ENCODE results near the gene ZBTB43.

The ZBTB43 gene

GRCh38 chr9:126804696-126805553, at the start of gene ZBTB43:
TSS of gene ZBTB43 (plus strand) at chr9:126805040. CDS start at chr9:126832510, 27,470 bp downstream.
- Histone ChIP-seq H3K36me3 (ENCODE audit: control insufficient read depth in 1 of 2, insufficient read depth in 2 of 2, low read length in 2 of 2) (peaks cover 0 to 7% of the 10 kb centered on the region in 2 donors), H3K9me3 (ENCODE audit: control insufficient read depth in 1 of 2, low read length in 2 of 2) (no peaks in the 10 kb centered on the region), H3K9ac (ENCODE audit: low read depth in 1 of 2, low read length in 2 of 2) (peak within 1 kb of the TSS; percentile 82 to 87), H3K27ac (ENCODE audit: low read depth, low read length) (peak within 1 kb of the TSS; percentile 86), H3K27me3 (ENCODE audit: control insufficient read depth in 1 of 2, insufficient read depth in 2 of 2, low read length in 2 of 2) (no peaks in the 10 kb centered on the region), H3K4me3 (ENCODE audit: low read depth in 1 of 2, low read length in 2 of 2) (peak within 1 kb of the TSS; percentile 89 to 98), H3K4me1 (ENCODE audit: control insufficient read depth in 1 of 2, insufficient read depth in 2 of 2, low read length in 2 of 2) (peaks cover 11 to 19% of the 10 kb centered on the region in 2 donors)

GRCh38 chr9:126755317-126755875, 49.4 kb upstream of the ZBTB43 start:
- Histone ChIP-seq H3K9ac (ENCODE audit: low read depth in 1 of 2, low read length in 2 of 2) (no peak overlapping the region), H3K9me3 (ENCODE audit: control insufficient read depth in 1 of 2, low read length in 2 of 2) (no peaks in the 10 kb centered on the region), H3K4me3 (ENCODE audit: low read depth in 1 of 2, low read length in 2 of 2) (no peak overlapping the region), H3K4me1 (ENCODE audit: control insufficient read depth in 1 of 2, insufficient read depth in 2 of 2, low read length in 2 of 2) (peaks cover 6 to 9% of the 10 kb centered on the region in 2 donors), H3K36me3 (ENCODE audit: control insufficient read depth in 1 of 2, insufficient read depth in 2 of 2, low read length in 2 of 2) (no peaks in the 10 kb centered on the region), H3K27ac (ENCODE audit: low read depth, low read length) (no peak overlapping the region), H3K27me3 (ENCODE audit: control insufficient read depth in 1 of 2, insufficient read depth in 2 of 2, low read length in 2 of 2) (peaks cover 31 to 32% of the 10 kb centered on the region in 2 donors)

- H3K4me1 ChIP-seq (ENCODE audit: control insufficient read depth in 1 of 2, insufficient read depth in 2 of 2, low read length in 2 of 2) = peaks cover 6 to 9% of the 10 kb centered on the region in 2 donors
- H3K36me3 ChIP-seq (ENCODE audit: control insufficient read depth in 1 of 2, insufficient read depth in 2 of 2, low read length in 2 of 2) = no peaks in the 10 kb centered on the region
- no peak overlapping the region for H3K9ac ChIP-seq (ENCODE audit: low read depth in 1 of 2, low read length in 2 of 2)
- no peak overlapping the region for H3K4me3 ChIP-seq (ENCODE audit: low read depth in 1 of 2, low read length in 2 of 2)
- H3K27me3 ChIP-seq (ENCODE audit: control insufficient read depth in 1 of 2, insufficient read depth in 2 of 2, low read length in 2 of 2) = peaks cover 27 to 28% of the 10 kb centered on the region in 2 donors
- no peak overlapping the region for H3K27ac ChIP-seq (ENCODE audit: low read depth, low read length)
- no peaks in the 10 kb centered on the region for H3K9me3 ChIP-seq (ENCODE audit: control insufficient read depth in 1 of 2, low read length in 2 of 2)
These were observed 48.6 kb upstream of the ZBTB43 start for GRCh38 chr9:126756238-126756637.

GRCh38 chr9:126756876-126757415, 47.9 kb upstream of the ZBTB43 start:
- peaks cover 6 to 9% of the 10 kb centered on the region in 2 donors for H3K4me1 ChIP-seq (ENCODE audit: control insufficient read depth in 1 of 2, insufficient read depth in 2 of 2, low read length in 2 of 2)
- H3K9ac ChIP-seq (ENCODE audit: low read depth in 1 of 2, low read length in 2 of 2) = no peak overlapping the region
- no peak overlapping the region for H3K27ac ChIP-seq (ENCODE audit: low read depth, low read length)
- no peak overlapping the region for H3K4me3 ChIP-seq (ENCODE audit: low read depth in 1 of 2, low read length in 2 of 2)
- peaks cover 29 to 30% of the 10 kb centered on the region in 2 donors for H3K27me3 ChIP-seq (ENCODE audit: control insufficient read depth in 1 of 2, insufficient read depth in 2 of 2, low read length in 2 of 2)
- H3K36me3 ChIP-seq (ENCODE audit: control insufficient read depth in 1 of 2, insufficient read depth in 2 of 2, low read length in 2 of 2) = no peaks in the 10 kb centered on the region
- no peaks in the 10 kb centered on the region for H3K9me3 ChIP-seq (ENCODE audit: control insufficient read depth in 1 of 2, low read length in 2 of 2)

GRCh38 chr9:126758916-126759585, 45.8 kb upstream of the ZBTB43 start:
- Histone ChIP-seq H3K27me3 (ENCODE audit: control insufficient read depth in 1 of 2, insufficient read depth in 2 of 2, low read length in 2 of 2) (peaks cover 24 to 25% of the 10 kb centered on the region in 2 donors), H3K9me3 (ENCODE audit: control insufficient read depth in 1 of 2, low read length in 2 of 2) (no peaks in the 10 kb centered on the region), H3K4me3 (ENCODE audit: low read depth in 1 of 2, low read length in 2 of 2) (no peak overlapping the region), H3K9ac (ENCODE audit: low read depth in 1 of 2, low read length in 2 of 2) (no peak overlapping the region), H3K27ac (ENCODE audit: low read depth, low read length) (no peak overlapping the region), H3K36me3 (ENCODE audit: control insufficient read depth in 1 of 2, insufficient read depth in 2 of 2, low read length in 2 of 2) (no peaks in the 10 kb centered on the region), H3K4me1 (ENCODE audit: control insufficient read depth in 1 of 2, insufficient read depth in 2 of 2, low read length in 2 of 2) (peaks cover 6 to 9% of the 10 kb centered on the region in 2 donors)

GRCh38 chr9:126761274-126761673, 43.6 kb upstream of the ZBTB43 start:
- H3K4me1 ChIP-seq (ENCODE audit: control insufficient read depth in 1 of 2, insufficient read depth in 2 of 2, low read length in 2 of 2) = no peaks in the 10 kb centered on the region
- no peaks in the 10 kb centered on the region for H3K36me3 ChIP-seq (ENCODE audit: control insufficient read depth in 1 of 2, insufficient read depth in 2 of 2, low read length in 2 of 2)
- H3K4me3 ChIP-seq (ENCODE audit: low read depth in 1 of 2, low read length in 2 of 2) = no peak overlapping the region
- H3K9me3 ChIP-seq (ENCODE audit: control insufficient read depth in 1 of 2, low read length in 2 of 2) = no peaks in the 10 kb centered on the region
- peaks cover 21 to 22% of the 10 kb centered on the region in 2 donors for H3K27me3 ChIP-seq (ENCODE audit: control insufficient read depth in 1 of 2, insufficient read depth in 2 of 2, low read length in 2 of 2)
- H3K9ac ChIP-seq (ENCODE audit: low read depth in 1 of 2, low read length in 2 of 2) = no peak overlapping the region
- H3K27ac ChIP-seq (ENCODE audit: low read depth, low read length) = no peak overlapping the region

GRCh38 chr9:126763130-126763764, 41.6 kb upstream of the ZBTB43 start:
- Histone ChIP-seq H3K27me3 (ENCODE audit: control insufficient read depth in 1 of 2, insufficient read depth in 2 of 2, low read length in 2 of 2) (peaks cover 11 to 13% of the 10 kb centered on the region in 2 donors), H3K36me3 (ENCODE audit: control insufficient read depth in 1 of 2, insufficient read depth in 2 of 2, low read length in 2 of 2) (no peaks in the 10 kb centered on the region), H3K9ac (ENCODE audit: low read depth in 1 of 2, low read length in 2 of 2) (no peak overlapping the region), H3K9me3 (ENCODE audit: control insufficient read depth in 1 of 2, low read length in 2 of 2) (no peaks in the 10 kb centered on the region), H3K4me1 (ENCODE audit: control insufficient read depth in 1 of 2, insufficient read depth in 2 of 2, low read length in 2 of 2) (no peaks in the 10 kb centered on the region), H3K27ac (ENCODE audit: low read depth, low read length) (no peak overlapping the region), H3K4me3 (ENCODE audit: low read depth in 1 of 2, low read length in 2 of 2) (no peak overlapping the region)

GRCh38 chr9:126773004-126773607, 31.7 kb upstream of the ZBTB43 start:
- Histone ChIP-seq H3K27me3 (ENCODE audit: control insufficient read depth in 1 of 2, insufficient read depth in 2 of 2, low read length in 2 of 2) (peaks cover 7 to 13% of the 10 kb centered on the region in 2 donors), H3K9me3 (ENCODE audit: control insufficient read depth in 1 of 2, low read length in 2 of 2) (no peaks in the 10 kb centered on the region), H3K4me3 (ENCODE audit: low read depth in 1 of 2, low read length in 2 of 2) (no peak overlapping the region), H3K4me1 (ENCODE audit: control insufficient read depth in 1 of 2, insufficient read depth in 2 of 2, low read length in 2 of 2) (no peaks in the 10 kb centered on the region), H3K27ac (ENCODE audit: low read depth, low read length) (no peak overlapping the region), H3K9ac (ENCODE audit: low read depth in 1 of 2, low read length in 2 of 2) (no peak overlapping the region), H3K36me3 (ENCODE audit: control insufficient read depth in 1 of 2, insufficient read depth in 2 of 2, low read length in 2 of 2) (no peaks in the 10 kb centered on the region)

GRCh38 chr9:126775926-126776325, 28.9 kb upstream of the ZBTB43 start:
- Histone ChIP-seq H3K9me3 (ENCODE audit: control insufficient read depth in 1 of 2, low read length in 2 of 2) (no peaks in the 10 kb centered on the region), H3K4me1 (ENCODE audit: control insufficient read depth in 1 of 2, insufficient read depth in 2 of 2, low read length in 2 of 2) (no peaks in the 10 kb centered on the region), H3K27me3 (ENCODE audit: control insufficient read depth in 1 of 2, insufficient read depth in 2 of 2, low read length in 2 of 2) (peaks cover 7 to 13% of the 10 kb centered on the region in 2 donors), H3K27ac (ENCODE audit: low read depth, low read length) (no peak overlapping the region), H3K9ac (ENCODE audit: low read depth in 1 of 2, low read length in 2 of 2) (no peak overlapping the region), H3K36me3 (ENCODE audit: control insufficient read depth in 1 of 2, insufficient read depth in 2 of 2, low read length in 2 of 2) (no peaks in the 10 kb centered on the region), H3K4me3 (ENCODE audit: low read depth in 1 of 2, low read length in 2 of 2) (no peak overlapping the region)
